Right lobe of liver (tissue), 6 donors: ENCODE data around the gene SMPD1. TPM values are rescaled to one million over a fixed set of nuclear protein-coding genes. Genes with fewer than 3 reads are reported as not detected.

ENCODE experiments used
- ATAC-seq, 4 donors: fragments of 200-7000 bp; cut with Tn5 transposase; one replicate each; pipeline ENCODE4 v1.9.1; 2020; ENCODE audit warnings: mild to moderate bottlenecking in 4 of 4, moderate library complexity in 4 of 4
- DNase-seq, 3 donors: peaks; one replicate each; pipeline ENCODE4 v3.0.0-alpha.2; 2020
- H3K27ac ChIP-seq, 3 donors: fragments of 200-600 bp; one replicate each; pipeline ENCODE4 v1.8.0; 2022
- H3K27me3 ChIP-seq, 2 donors: fragments of 200-600 bp; one replicate each; pipeline ENCODE4 v1.8.0; 2022
- H3K36me3 ChIP-seq, 4 donors: fragments of 200-600 bp; sonication (generic) in 1 of 4; one replicate each; pipeline versions ENCODE4 v1.5.1 to v1.8.0; 2017 to 2022; ENCODE audit warnings: control low read depth in 1 of 4
- H3K4me1 ChIP-seq, 4 donors: fragments of 200-600 bp; sonication (generic) in 1 of 4; one replicate each; pipeline versions ENCODE4 v1.5.1 to v1.8.0; 2017 to 2022; ENCODE audit warnings: control low read depth in 1 of 4
- H3K4me3 ChIP-seq, 3 donors: fragments of 200-600 bp; one replicate each; pipeline ENCODE4 v1.8.0; 2022
- H3K9me3 ChIP-seq, 4 donors: fragments of 200-600 bp; sonication (generic) in 1 of 4; one replicate each; pipeline versions ENCODE4 v1.5.1 to v1.8.0; 2017 to 2022; ENCODE audit warnings: control low read depth in 1 of 4
- POLR2A ChIP-seq: fragments of 450-650 bp; IDR thresholded peaks from one replicate; pipeline ENCODE4 v1.6.1; 2017; ENCODE audit warnings: antibody characterized with exemption, mild to moderate bottlenecking
- WGBS: methylation state at CpG from one replicate; pipeline ENCODE4 v1.1.6; 2018; ENCODE audit warnings: low coverage, low lambda C conversion rate; ENCODE audit not compliant: insufficient coverage; ENCODE audit errors: missing lambda C conversion rate; 5-methylcytosine and 5-hydroxymethylcytosine counted together
- intact Hi-C, 2 donors: fragments of 100-400 bp; cut with DNase I; formaldehyde crosslinking; loops; one replicate each; pipeline versions ENCODE4 v1.11.2 to v1.14.1; 2022
- total RNA-seq, 6 experiments: library from RNA; depleted of rRNA in 2 of 6; stranded (reverse); fragments of >200 nt in 2 of 6; fragmentation: NEBNext Ultra II Directional in 3 of 6; extraction: Animal tissue kit (Norgen Biotek cat#: 25700) in 3 of 6; gene quantifications; one replicate each; pipeline versions ENCODE4 v1.1.0 to v1.2.4, GENCODE V29; 2016 to 2023
- TF ChIP-seq, protein P1 (sequence below), 4 donors: fragments of 200-600 bp in 3 of 4; fragments of 450-650 bp in 1 of 4; IDR thresholded peaks; one replicate each; pipeline versions ENCODE4 v1.5.1 to v1.8.0; 2016 to 2022; ENCODE audit warnings: antibody characterized with exemption in 4 of 4, mild to moderate bottlenecking in 2 of 4
- donor health status: DM: no; HTN: yes; CAD: no.
- donor health status: DM: no; HTN: no; CAD: no.
- donor health status: DM: no; HTN: no; CAD: no.
- donor health status: DM: no; HTN: yes; CAD: no.
- donor health status: DM: no; HTN: yes; CAD: no.

The SMPD1 gene
- total RNA-seq, 6 experiments from 2014 or later = 45.3 to 77.9 (median 57.3) TPM

- ATAC-seq = no peak
- H3K36me3 ChIP-seq = peaks cover 0 to 3% (median 0%) of the 10 kb centered on the region in 4 donors
- no peaks in the 10 kb centered on the region for H3K27me3 ChIP-seq
- H3K9me3 ChIP-seq = no peaks in the 10 kb centered on the region
- H3K27ac ChIP-seq = no peak overlapping the region
- TF ChIP-seq, protein P1, sequence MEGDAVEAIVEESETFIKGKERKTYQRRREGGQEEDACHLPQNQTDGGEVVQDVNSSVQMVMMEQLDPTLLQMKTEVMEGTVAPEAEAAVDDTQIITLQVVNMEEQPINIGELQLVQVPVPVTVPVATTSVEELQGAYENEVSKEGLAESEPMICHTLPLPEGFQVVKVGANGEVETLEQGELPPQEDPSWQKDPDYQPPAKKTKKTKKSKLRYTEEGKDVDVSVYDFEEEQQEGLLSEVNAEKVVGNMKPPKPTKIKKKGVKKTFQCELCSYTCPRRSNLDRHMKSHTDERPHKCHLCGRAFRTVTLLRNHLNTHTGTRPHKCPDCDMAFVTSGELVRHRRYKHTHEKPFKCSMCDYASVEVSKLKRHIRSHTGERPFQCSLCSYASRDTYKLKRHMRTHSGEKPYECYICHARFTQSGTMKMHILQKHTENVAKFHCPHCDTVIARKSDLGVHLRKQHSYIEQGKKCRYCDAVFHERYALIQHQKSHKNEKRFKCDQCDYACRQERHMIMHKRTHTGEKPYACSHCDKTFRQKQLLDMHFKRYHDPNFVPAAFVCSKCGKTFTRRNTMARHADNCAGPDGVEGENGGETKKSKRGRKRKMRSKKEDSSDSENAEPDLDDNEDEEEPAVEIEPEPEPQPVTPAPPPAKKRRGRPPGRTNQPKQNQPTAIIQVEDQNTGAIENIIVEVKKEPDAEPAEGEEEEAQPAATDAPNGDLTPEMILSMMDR (IDR thresholded peaks at IDR 0.05) = no peak
- no peak for TF ChIP-seq POLR2A
- 89% methylated on average over 5 of the region's 16 CpGs for WGBS
- no peak overlapping the region for H3K4me3 ChIP-seq
- no peak for DNase-seq
- peaks cover 0 to 14% (median 6%) of the 10 kb centered on the region in 4 donors for H3K4me1 ChIP-seq
- intact Hi-C loops = loop anchor here in 1 of 2 donors (5.0 kb wide), 1 partner anchor 43 kb away; no protein-coding TSS in a partner anchor
These were observed 3.9 kb downstream of the SMPD1 start for GRCh38 chr11:6393989-6394670.

- H3K4me1 ChIP-seq = peaks cover 0 to 8% (median 3%) of the 10 kb centered on the region in 4 donors
- no peak overlapping the region for H3K27ac ChIP-seq
- 94% methylated on average over 5 of the region's 16 CpGs for WGBS
- no peak overlapping the region for H3K4me3 ChIP-seq
- H3K27me3 ChIP-seq = no peaks in the 10 kb centered on the region
- peaks cover 0 to 3% (median 0%) of the 10 kb centered on the region in 4 donors for H3K36me3 ChIP-seq
- DNase-seq = no peak
- intact Hi-C loops = no loop called here
- no peaks in the 10 kb centered on the region for H3K9me3 ChIP-seq
- no peak for ATAC-seq
- TF ChIP-seq, protein P1 (IDR thresholded peaks at IDR 0.05) = no peak
- no peak for TF ChIP-seq POLR2A
These were observed 5.3 kb downstream of the SMPD1 start for GRCh38 chr11:6395470-6396060.

GRCh38 chr11:6397156-6397555 is 6.9 kb downstream of the SMPD1 start:
- TF ChIP-seq, protein P1 (IDR thresholded peaks at IDR 0.05) = no peak
- TF ChIP-seq POLR2A = no peak
- Histone ChIP-seq H3K27me3 (no peaks in the 10 kb centered on the region), H3K4me3 (no peak overlapping the region), H3K27ac (no peak overlapping the region), H3K36me3 (peaks cover 0 to 3% (median 0%) of the 10 kb centered on the region in 4 donors), H3K9me3 (no peaks in the 10 kb centered on the region), H3K4me1 (no peaks in the 10 kb centered on the region)
- no peak for DNase-seq
- ATAC-seq = no peak
- 71% methylated on average over 1 of the region's 1 CpG for WGBS
- intact Hi-C loops = no loop called here

- Histone ChIP-seq H3K27ac (no peak overlapping the region), H3K27me3 (no peaks in the 10 kb centered on the region), H3K4me1 (no peaks in the 10 kb centered on the region), H3K4me3 (no peak overlapping the region), H3K36me3 (peaks cover 0 to 3% (median 0%) of the 10 kb centered on the region in 4 donors), H3K9me3 (no peaks in the 10 kb centered on the region)
- DNase-seq (no peak), ATAC-seq (no peak)
- TF ChIP-seq POLR2A = no peak
- TF ChIP-seq, protein P1 (IDR thresholded peaks at IDR 0.05) = no peak
- intact Hi-C loops = no loop called here
- 57% methylated on average over 1 of the region's 3 CpGs for WGBS
These were observed 7.4 kb downstream of the SMPD1 start for GRCh38 chr11:6397636-6398035.
